ENCODE measurements around the gene KCNMA1.

DNA sequence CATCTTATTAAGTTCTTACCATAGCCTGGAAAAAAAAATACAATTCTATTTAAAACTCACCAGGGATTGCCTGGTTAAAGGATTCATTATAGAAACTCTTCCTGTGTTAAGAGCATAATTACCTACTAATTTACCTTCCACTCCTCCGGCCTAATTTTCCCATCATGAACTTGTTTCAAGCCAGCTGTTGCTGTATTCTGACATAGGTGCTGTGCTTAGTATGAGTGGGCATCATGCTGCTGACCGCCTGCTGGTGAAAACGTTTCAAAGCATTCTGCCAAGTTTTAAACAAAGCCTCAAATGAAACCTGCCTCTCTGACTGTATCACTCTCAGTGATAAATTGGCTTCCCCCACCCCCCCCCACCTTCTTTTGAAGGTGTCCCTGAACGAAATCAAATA lies 47.8 kb upstream of the KCNMA1 start:
- TF ChIP-seq POLR2A (IDR thresholded peaks at IDR 0.05) = no peak
- TF ChIP-seq CTCF (IDR thresholded peaks at IDR 0.05) = no peak
